Measurements from ENCODE around the gene CUL7.
A peak's percentile ranks its signal among the peaks of the same experiment; 100 is the strongest.
"Not testable (repeated sequence)": the region's sequence is repeated elsewhere in the genome, so short reads cannot be mapped to it uniquely, and the experiment has no call there.

CUL7 gene

DNA sequence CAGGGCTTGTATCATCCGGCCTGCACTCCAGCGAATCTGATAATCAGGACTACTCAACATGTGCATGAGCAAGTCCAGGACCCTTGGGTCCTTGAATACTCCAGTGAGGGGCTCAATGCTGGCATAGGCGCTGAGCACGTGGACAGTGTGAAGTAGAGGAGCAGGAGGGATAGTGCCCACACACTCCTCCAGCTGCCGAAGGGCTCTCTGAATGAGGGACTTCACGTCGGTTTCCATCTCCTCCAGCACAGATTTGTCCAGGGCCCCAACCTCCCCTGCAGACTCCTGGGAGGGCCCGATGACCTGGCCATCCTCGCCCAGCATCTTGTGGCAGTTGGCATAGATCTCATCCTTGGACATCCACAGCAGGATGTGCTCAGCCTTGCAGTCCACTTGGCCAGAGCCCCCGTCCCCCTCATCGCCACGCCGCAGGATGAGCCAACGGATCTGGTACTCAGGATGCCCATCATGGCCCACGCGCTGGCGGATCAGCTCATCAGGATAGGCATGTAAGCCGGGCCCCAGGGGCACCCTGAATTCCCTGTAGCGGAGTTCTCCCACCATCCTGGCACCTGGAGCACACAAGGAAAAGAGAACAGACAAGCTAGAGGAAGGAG, 1.3 kb downstream of the CUL7 start:
- DNase-seq (ENCODE audit: insufficient read length, low spot score) (no peak), FAIRE-seq (no peak)

DNA sequence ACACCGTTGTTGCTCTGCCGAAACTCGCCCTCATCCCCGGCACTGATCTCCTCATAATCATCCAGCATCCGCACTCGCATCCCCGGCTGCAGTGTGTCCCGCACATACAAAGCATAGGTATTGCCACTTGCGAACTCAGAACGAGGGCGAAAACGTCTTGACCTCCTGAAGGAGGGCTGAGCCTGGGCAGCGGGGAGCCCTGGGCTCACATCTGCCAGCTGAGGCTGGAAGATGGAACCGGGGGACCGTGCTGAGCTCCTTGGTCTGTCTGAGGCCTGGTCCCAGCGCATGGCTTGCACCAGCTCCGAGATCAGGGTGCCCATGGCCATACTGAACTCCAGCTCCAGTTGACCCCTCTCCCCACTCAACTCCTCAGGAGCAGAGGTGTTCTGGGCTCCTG, 2.7 kb downstream of the CUL7 start:
- FAIRE-seq (no peak), DNase-seq (ENCODE audit: insufficient read length, low spot score) (no peak)

GRCh38 chr6:43047998-43048397, 5.7 kb downstream of the CUL7 start:
- no peak for FAIRE-seq

DNA sequence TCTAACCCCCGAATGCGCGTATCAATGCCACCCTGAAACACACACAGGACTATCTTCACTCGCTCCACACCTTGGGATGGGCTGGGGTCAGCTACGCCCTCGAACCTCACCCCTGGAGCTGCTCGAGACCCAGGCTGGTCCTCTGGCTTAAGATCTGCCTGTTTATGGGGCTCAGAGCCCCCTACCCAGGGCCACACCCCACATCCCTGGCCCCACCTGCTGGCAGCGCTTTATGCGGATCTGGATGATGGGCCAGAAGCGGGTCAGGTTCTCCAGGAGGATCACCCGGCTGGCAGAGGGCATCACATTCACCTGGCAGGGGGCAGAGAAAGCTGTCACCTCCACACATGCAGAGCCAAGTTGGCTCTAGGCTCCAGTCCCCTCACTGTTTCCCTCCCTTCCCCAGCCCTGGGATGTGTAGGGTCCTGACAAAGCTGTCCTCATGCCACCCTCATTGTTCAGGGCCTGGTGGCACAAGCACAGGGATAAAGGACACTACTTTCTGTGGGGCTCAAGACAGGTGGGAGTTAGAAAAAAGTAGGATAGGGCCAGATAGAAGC, 8.2 kb downstream of the CUL7 start:
- DNase-seq (ENCODE audit: insufficient read length, low spot score) (no peak), FAIRE-seq (no peak)

More at GRCh38 chr6:43047998-43048397, 5.7 kb downstream of the CUL7 start:
- no peak for DNase-seq (ENCODE audit: insufficient read length, low spot score)

DNA sequence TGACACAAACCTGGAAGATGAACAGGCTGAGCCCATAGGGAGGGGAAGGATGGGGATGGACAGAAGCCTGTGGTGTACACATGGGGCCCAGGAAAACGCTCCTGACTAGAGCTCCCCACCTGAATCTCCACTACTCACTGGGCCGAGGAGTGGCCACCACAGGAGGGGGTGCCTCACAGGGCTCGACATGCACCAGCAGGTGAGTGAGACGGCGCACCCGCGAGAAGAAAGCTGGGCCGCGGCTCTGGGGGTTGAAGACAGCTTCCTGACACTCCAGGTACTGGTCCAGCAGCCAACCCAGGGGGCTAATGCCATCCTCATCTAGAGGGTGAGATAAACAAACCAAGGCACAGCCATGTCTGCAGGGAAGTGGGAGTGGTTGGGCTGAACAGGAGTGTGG, 10.3 kb downstream of the CUL7 start:
- FAIRE-seq (no peak), DNase-seq (ENCODE audit: insufficient read length, low spot score) (no peak)

DNA sequence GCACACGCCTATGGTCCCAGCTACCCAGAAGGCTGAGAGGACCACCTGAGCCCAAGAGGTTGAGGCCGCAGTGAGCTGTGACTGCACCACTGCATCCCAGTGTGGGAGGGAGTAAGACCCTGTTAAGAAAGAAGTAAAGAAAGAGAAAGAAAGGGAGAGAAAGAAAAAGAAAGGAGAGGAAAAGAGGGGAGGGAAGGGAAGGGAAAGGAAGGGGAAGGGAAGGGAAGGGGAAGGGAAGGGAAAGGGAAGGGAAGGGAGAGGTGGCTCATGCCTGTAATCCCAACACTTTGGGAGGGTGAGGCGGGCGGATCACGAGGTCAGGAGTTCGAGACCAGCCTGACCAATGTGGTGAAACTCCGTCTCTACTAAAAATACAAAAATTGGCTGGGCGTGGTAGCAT, 12.2 kb downstream of the CUL7 start:
- DNase-seq (ENCODE audit: insufficient read length, low spot score); FAIRE-seq: not testable (repeated sequence)

DNA sequence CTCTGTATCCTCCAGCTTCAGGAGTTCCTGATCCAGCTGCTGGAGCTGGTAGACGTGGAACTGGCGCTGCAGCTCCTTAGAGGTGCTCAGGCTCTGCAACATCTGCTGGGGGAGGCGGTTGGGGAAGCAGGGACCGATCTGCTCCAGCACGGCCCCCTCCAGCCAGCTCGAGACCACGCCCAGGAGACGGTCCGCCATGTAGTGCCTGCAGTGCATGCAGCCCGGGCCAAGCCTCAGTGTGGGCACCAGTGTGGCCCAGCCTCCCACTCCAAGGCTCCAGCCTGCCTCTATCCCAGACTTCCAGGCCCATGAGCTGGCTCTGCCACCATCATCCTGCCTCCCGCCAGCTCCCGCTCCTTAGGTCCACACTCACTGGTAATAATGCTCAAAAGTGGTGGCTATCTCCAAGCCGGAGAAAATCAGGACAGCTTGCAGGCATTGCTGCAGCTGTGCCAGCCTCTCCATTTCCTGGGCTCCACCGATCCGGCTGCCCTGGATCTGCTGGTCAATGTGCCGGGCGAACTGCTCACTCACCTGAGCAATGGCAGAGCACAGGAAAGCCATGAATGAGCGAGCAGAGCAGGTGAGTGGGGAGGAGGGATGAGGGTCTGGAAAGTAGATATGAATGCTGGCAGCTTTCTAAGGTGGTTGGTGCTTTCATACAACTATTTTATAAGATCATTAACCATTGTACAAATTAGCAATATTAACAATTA, 13.0 kb downstream of the CUL7 start:
- no peak for DNase-seq (ENCODE audit: insufficient read length, low spot score)
- FAIRE-seq: no peak

GRCh38 chr6:43038727-43039126, 14.9 kb downstream of the CUL7 start:
- FAIRE-seq: no peak
- no peak for DNase-seq (ENCODE audit: insufficient read length, low spot score)

DNA sequence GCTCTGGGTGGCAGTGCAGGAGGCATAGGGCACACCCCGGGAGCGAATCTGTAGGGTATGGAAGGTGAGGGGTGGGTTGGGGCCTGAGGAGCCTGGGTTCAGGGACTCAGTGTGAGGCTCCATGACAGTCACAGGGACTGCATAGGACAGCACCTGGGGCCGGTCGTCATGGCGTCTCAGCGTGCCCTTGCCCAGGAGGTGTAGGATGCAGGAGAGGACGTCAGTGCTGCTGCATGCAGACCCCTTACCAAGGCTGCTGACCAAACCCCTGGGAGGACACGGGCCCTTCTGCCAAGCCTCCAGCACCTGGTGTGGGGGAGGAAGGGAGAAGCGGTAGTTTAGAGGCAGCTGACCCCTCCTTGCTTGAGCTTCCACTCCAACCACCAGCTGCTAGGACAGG, 15.9 kb downstream of the CUL7 start:
- no peak for DNase-seq (ENCODE audit: insufficient read length, low spot score)
- no peak for FAIRE-seq

GRCh38 chr6:43037197-43037596, 16.5 kb downstream of the CUL7 start:
- FAIRE-seq (no peak), DNase-seq (ENCODE audit: insufficient read length, low spot score) (no peak)

- FAIRE-seq: no peak
- DNase-seq (ENCODE audit: insufficient read length, low spot score): no peak
These were observed 16.9 kb downstream of the CUL7 start for GRCh38 chr6:43036712-43037111.

- DNase-seq (ENCODE audit: insufficient read length, low spot score) (no peak), FAIRE-seq (no peak)
These were observed 18.0 kb downstream of the CUL7 start for GRCh38 chr6:43035495-43036194.

GRCh38 chr6:43034190-43034525, 19.5 kb downstream of the CUL7 start:
- FAIRE-seq (no peak), DNase-seq (ENCODE audit: insufficient read length, low spot score) (no peak)

DNA sequence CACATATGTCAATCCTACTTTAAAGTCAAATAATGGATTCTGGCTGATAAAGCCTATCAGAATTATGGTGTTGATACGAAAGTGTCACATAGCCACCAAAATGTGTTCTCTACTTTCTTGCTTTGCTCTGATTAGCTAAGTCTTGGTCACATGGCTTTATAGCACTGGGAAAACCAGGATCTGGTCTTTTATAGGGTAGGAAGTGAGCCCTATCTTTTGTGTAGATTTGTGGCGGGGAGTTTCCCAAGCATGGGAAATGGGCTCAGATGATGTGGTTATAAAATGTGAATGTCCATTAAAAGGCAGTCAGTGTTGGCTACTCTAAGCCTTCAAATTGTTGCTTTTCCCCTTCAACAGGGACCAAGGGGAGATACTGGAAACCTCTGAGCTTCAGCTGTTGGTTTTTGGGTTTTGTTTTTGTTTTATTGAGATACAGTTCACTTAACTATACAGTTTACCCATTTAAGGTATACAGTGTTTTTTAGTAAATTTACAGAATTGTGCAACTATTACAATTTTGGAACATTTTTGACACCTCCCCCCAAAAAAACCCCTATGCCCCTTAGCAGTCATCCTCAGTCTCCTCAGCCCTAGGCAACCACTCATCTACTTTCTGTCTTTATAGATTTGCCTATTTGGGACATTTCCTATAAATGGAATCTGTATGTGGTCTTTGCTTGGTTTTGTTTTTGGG, 20.0 kb downstream of the CUL7 start:
- DNase-seq (ENCODE audit: insufficient read length, low spot score): no peak
- FAIRE-seq: no peak

DNA sequence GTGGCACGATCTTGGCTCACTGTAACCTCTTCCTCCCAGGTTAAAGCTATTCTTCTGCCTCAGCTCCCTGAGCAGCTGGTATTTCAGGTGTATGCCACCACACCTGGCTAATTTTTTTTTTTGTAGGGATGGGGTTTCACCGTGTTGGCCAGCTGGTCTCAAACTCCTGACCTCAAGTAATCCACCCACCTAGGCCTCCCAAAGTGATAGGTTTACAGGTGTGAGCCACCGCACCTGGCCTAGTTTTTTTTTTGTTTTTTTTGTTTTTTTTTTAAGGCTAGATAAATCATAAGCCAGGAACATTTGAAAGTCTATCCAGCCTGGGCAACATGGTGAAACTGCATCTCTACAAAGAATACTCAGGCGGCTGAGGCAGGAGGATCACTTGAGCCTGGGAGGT, 21.3 kb downstream of the CUL7 start:
- FAIRE-seq (no peak), DNase-seq (ENCODE audit: insufficient read length, low spot score) (no peak)

- no peak for DNase-seq (ENCODE audit: insufficient read length, low spot score)
- no peak for FAIRE-seq
These were observed 24.5 kb downstream of the CUL7 start for GRCh38 chr6:43029120-43029519.

DNA sequence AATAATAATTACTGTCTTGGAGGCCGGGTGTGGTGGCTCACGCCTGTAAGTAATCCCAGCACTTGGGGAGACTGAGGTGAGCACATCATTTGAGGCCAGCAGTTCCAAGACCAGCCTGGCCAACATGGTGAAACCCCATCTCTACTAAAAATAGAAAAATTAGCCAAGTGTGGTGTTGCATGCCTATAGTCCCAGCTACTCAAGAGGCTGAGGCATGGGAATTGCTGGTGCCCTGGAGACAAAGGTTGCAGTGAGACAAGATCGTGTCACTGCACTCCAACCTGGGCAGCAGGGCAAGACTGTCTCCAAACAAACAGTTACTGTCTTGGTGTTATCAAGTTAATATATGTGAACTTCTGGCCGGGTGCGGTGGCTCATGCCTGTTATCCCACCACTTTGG, 27.3 kb downstream of the CUL7 start:
- no peak for FAIRE-seq
- no peak for DNase-seq (ENCODE audit: insufficient read length, low spot score)

DNA sequence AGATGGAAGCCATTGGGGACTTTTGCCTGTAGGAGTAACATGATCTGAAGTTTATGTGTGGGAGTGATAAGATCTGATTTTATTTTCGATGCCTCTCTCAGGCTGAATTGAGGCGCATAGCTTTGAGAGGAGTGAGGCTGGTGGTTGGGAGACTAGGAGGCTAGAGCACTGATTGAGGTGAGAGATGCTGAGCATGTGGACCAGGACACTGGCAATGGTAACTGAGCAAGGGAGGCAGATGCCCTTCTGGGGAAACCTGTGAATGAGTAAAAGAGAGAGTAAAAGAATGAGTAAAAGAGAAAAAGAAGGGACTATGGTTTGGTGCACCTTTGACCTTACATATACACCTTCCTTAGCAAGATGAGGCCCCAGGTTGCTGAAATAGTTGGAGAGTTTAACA, 29.2 kb downstream of the CUL7 start:
- FAIRE-seq (no peak), DNase-seq (ENCODE audit: insufficient read length, low spot score) (no peak)

GRCh38 chr6:43021270-43022047, 32.2 kb downstream of the CUL7 start, which contains the start of gene RRP36:
RRP36 (plus strand) TSS chr6:43021623; CDS start chr6:43021655, 32 bp downstream.
- peak; percentile 49 for FAIRE-seq
- peak; percentile 82 for DNase-seq (ENCODE audit: insufficient read length, low spot score)

GRCh38 chr6:43020847-43021246, 32.8 kb downstream of the CUL7 start:
- FAIRE-seq (no peak), DNase-seq (ENCODE audit: insufficient read length, low spot score) (no peak)
